C4-2B (cell line): Measurements from ENCODE around the gene LMCD1.

ENCODE experiments used
- H3K27ac ChIP-seq: fragments of 450-650 bp; 2 replicates; pipeline ENCODE4 v1.5.1; 2017
- ZFX ChIP-seq: fragments of 450-650 bp; IDR thresholded peaks from 2 replicates; pipeline ENCODE4 v1.6.1; 2017
- TF ChIP-seq, protein P1 (sequence below): fragments of 450-650 bp; conservative IDR thresholded peaks from 2 replicates; pipeline ENCODE4 v1.5.1; 2017; ENCODE audit warnings: mild to moderate bottlenecking

Gene LMCD1

DNA sequence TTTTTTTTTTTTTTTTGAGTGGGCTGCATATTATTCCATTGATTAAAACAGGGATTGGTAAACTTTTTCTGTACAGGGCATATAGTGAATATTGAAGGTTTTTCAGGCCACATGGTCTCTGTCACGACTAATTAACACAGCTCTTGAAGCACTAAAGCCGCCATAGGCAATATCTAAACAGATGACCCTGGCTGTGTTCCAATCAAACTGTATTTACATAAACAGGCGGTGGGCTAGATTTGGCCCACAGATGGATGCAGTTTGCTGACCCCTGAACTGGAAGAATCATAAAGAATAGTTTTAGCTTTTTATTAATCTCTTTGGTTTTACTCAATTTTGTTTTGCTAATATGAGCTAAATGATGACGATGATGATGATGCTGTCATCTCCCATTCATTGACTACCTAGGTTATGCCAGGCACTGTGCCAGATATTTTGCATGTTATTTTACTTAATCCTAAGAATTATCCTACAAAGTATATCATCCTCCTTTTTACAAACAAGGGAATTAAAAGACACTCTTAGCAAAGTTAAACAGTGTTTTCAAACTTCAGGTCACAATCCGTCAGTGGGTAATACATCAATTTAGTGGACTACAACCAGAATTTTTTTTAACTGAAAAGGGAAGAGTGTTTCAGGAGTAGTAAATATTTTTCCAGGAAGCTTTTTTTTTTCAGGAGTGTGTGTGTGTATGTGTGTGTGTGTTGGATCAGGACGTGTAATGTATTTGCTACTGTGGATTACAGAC is 54.3 kb downstream of the LMCD1 start:
- no peak overlapping the region for H3K27ac ChIP-seq
- no peak for TF ChIP-seq ZFX
- TF ChIP-seq, protein P1, sequence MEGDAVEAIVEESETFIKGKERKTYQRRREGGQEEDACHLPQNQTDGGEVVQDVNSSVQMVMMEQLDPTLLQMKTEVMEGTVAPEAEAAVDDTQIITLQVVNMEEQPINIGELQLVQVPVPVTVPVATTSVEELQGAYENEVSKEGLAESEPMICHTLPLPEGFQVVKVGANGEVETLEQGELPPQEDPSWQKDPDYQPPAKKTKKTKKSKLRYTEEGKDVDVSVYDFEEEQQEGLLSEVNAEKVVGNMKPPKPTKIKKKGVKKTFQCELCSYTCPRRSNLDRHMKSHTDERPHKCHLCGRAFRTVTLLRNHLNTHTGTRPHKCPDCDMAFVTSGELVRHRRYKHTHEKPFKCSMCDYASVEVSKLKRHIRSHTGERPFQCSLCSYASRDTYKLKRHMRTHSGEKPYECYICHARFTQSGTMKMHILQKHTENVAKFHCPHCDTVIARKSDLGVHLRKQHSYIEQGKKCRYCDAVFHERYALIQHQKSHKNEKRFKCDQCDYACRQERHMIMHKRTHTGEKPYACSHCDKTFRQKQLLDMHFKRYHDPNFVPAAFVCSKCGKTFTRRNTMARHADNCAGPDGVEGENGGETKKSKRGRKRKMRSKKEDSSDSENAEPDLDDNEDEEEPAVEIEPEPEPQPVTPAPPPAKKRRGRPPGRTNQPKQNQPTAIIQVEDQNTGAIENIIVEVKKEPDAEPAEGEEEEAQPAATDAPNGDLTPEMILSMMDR, result no peak

GRCh38 chr3:8556473-8556869 is 54.8 kb downstream of the LMCD1 start:
- H3K27ac ChIP-seq, result no peak overlapping the region
- TF ChIP-seq, protein P1, result no peak
- TF ChIP-seq ZFX, result no peak

DNA sequence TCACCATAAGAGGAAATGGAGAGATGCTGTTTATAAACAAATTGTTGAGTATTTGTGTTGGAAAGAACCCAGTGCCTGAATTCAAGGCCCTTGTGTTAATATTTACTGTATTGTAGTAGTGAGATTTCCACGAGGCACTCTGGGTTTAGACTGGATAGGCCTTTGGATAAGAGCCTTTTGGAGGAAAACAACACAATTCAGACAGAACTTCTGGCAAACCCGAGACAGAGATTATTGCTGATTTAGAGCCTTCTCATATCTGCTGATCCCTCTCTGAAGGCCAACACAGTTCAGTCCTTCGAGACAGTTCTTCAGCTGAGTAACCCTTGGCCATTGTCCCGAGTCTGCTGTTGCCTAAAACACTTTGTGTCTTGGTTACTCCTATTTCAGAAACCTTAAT is 55.7 kb downstream of the LMCD1 start:
- no peak overlapping the region for H3K27ac ChIP-seq
- TF ChIP-seq, protein P1, result no peak
- no peak for TF ChIP-seq ZFX

- TF ChIP-seq, protein P1, result no peak
- TF ChIP-seq ZFX, result no peak
- no peak overlapping the region for H3K27ac ChIP-seq
These were observed 57.0 kb downstream of the LMCD1 start for GRCh38 chr3:8558645-8559044.

DNA sequence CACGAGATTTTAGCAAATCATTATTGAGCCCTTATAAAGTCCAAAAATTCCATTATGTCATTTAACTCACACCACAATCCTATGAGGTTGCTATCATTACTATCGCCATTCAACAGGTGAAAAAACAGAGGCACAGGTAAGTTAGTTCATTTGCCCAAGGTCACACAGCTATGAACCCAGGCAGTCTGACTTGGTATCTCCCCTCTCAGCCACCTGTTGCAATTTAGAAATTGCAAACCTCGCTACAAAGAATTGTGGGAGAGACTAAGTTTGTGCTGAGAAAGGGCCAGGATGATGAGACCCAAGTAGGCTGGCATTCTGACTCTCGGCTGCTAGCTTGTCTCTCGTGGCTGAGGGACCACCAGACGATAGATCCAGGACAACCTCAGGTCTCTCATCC is 57.7 kb downstream of the LMCD1 start:
- no peak for TF ChIP-seq ZFX
- TF ChIP-seq, protein P1, result no peak
- no peak overlapping the region for H3K27ac ChIP-seq

DNA sequence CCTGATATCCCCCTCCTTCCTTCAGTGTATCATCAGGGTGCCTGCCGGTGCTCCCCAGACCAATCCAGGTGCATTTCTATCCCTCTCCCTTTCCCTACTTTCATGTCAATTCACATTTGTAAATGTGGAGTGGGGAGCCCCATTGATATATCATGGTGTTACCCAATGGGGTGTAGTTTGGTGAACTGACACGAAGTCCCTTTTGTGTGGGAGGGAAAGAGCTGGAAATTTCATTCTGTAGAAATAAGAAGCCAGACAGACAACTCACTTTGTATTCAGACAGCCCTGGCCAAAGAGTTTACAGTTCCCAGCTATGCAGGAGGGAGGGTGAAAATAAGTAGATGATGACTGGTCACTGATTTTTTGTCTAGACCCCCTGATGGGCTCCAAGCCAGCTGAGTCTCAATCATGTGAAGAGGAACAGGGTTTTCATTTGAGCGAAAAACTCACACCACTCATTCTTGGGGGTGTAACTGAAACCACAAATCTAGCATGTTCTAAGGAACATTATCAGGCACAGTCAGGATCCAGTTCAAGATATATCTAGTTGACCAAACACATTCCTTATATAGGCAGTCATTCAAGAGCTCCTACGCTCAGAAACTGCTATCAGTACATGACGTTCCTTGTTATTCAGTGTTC is 58.9 kb downstream of the LMCD1 start:
- H3K27ac ChIP-seq, result no peak overlapping the region
- TF ChIP-seq, protein P1, result no peak

- TF ChIP-seq, protein P1, result no peak
- no peak for TF ChIP-seq ZFX
- H3K27ac ChIP-seq, result no peak overlapping the region
These were observed 59.7 kb downstream of the LMCD1 start for GRCh38 chr3:8561370-8561769.
